HepG2 (cell line): Measurements from ENCODE around the gene ZDHHC18.

Source experiments
- ATF3 ChIP-seq: sonication (generic); formaldehyde crosslinking; IDR thresholded peaks from 2 replicates; pipeline ENCODE4 v1.4.0; 2020; ENCODE audit warnings: missing genetic modification reagents
- CBFB ChIP-seq: sonication (generic); formaldehyde crosslinking; IDR thresholded peaks from 2 replicates; pipeline ENCODE4 v1.4.0; 2020; ENCODE audit warnings: missing genetic modification reagents
- CTCF ChIP-seq: sonication (generic); formaldehyde crosslinking; IDR thresholded peaks from 2 replicates; pipeline ENCODE4 v1.5.0; 2020; ENCODE audit warnings: mild to moderate bottlenecking, missing genetic modification reagents, moderate library complexity
- DNMT1 ChIP-seq: sonication (generic); formaldehyde crosslinking; IDR thresholded peaks from 2 replicates; pipeline ENCODE4 v1.5.1; 2020; ENCODE audit warnings: mild to moderate bottlenecking, missing genetic modification reagents
- GRHL1 ChIP-seq: sonication (generic); formaldehyde crosslinking; conservative IDR thresholded peaks from 2 replicates; pipeline ENCODE4 v1.8.0; 2022; ENCODE audit warnings: missing genetic modification reagents
- KDM2A ChIP-seq: sonication (generic); formaldehyde crosslinking; IDR thresholded peaks from 2 replicates; pipeline ENCODE4 v1.4.0; 2020; ENCODE audit warnings: low read depth, missing genetic modification reagents, borderline replicate concordance
- NAIF1 ChIP-seq: sonication (generic); formaldehyde crosslinking; IDR thresholded peaks from 2 replicates; pipeline ENCODE4 v1.5.0; 2020; ENCODE audit warnings: mild to moderate bottlenecking, missing genetic modification reagents, borderline replicate concordance
- ZBTB10 ChIP-seq: sonication (generic); formaldehyde crosslinking; IDR thresholded peaks from 2 replicates; pipeline ENCODE4 v1.4.0; 2020; ENCODE audit warnings: missing genetic modification reagents, borderline replicate concordance

- no peak for TF ChIP-seq KDM2A (CRISPR knock-in tag)
- no peak for TF ChIP-seq ATF3 (CRISPR knock-in tag)
- TF ChIP-seq CTCF (CRISPR knock-in tag) = no peak
- TF ChIP-seq DNMT1 (CRISPR knock-in tag) = no peak
- TF ChIP-seq GRHL1 (CRISPR knock-in tag) = no peak
- TF ChIP-seq NAIF1 (CRISPR knock-in tag) = no peak
- TF ChIP-seq CBFB = no peak
- no peak for TF ChIP-seq ZBTB10 (CRISPR knock-in tag)
These were observed 2.0 kb downstream of the ZDHHC18 start for GRCh38 chr1:26828411-26828991.
